K562 (cell line): ENCODE results near the gene LSM6. TPM values are rescaled to one million over a fixed set of nuclear protein-coding genes. Genes with fewer than 3 reads are reported as not detected.

Source experiments
- CCNT2 ChIP-seq: IDR thresholded peaks from 2 replicates; pipeline ENCODE4 v1.6.1; 2011; ENCODE audit warnings: borderline replicate concordance, low read depth, mild to moderate bottlenecking, moderate library complexity, mixed read lengths, low read length; ENCODE audit not compliant: insufficient read length; ENCODE audit errors: extremely low read depth
- CTBP1 ChIP-seq: fragments of 450-650 bp; IDR thresholded peaks from 2 replicates; pipeline ENCODE4 v1.6.1; 2016; ENCODE audit warnings: borderline replicate concordance
- EHMT2 ChIP-seq: fragments of 450-650 bp; IDR thresholded peaks from 2 replicates; pipeline ENCODE4 v1.6.1; 2018; ENCODE audit warnings: antibody characterized with exemption
- ELF1 ChIP-seq: fragments of 200-800 bp; sonication (Bioruptor generic); IDR thresholded peaks from 2 replicates; pipeline ENCODE4 v1.6.1; 2016; ENCODE audit warnings: missing genetic modification characterization, missing compliant biosample characterization
- ELF2 ChIP-seq: fragments of 250-450 bp; sonication (Bioruptor Pico); IDR thresholded peaks from 2 replicates; pipeline ENCODE4 v1.5.0; 2021; ENCODE audit warnings: mild to moderate bottlenecking
- EP400 ChIP-seq: fragments of 450-650 bp; IDR thresholded peaks from 2 replicates; pipeline ENCODE4 v1.6.1; 2017; ENCODE audit warnings: antibody characterized with exemption, mild to moderate bottlenecking, moderate library complexity
- ESRRA ChIP-seq: fragments of 450-650 bp; IDR thresholded peaks from 2 replicates; pipeline ENCODE4 v1.6.1; 2014; ENCODE audit warnings: low read depth, mild to moderate bottlenecking, moderate library complexity, borderline replicate concordance
- FOXK2 ChIP-seq, 2 experiments: fragments of 450-650 bp; IDR thresholded peaks in 1 of 2; conservative IDR thresholded peaks in 1 of 2; 2 replicates each; pipeline ENCODE4 v1.6.1; 2016; ENCODE audit warnings: low read depth in 2 of 2, mild to moderate bottlenecking in 1 of 2
- ID3 ChIP-seq, 2 experiments: fragments of 250-450 bp in 1 of 2; fragments of 450-650 bp in 1 of 2; sonication (Bioruptor Pico) in 1 of 2; IDR thresholded peaks; 2 replicates each; pipeline versions ENCODE4 v1.6.1 to v1.8.0; 2016 to 2021; ENCODE audit warnings: mild to moderate bottlenecking in 2 of 2, moderate library complexity in 2 of 2, missing compliant biosample characterization in 1 of 2, missing genetic modification characterization in 1 of 2
- KLF1 ChIP-seq: fragments of 450-650 bp; IDR thresholded peaks from 2 replicates; pipeline ENCODE4 v1.6.1; 2016; ENCODE audit warnings: missing genetic modification characterization, missing compliant biosample characterization
- NR2C2 ChIP-seq, 2 experiments: fragments of 200-800 bp in 1 of 2; sonication (Bioruptor generic) in 1 of 2; sonication (generic) in 1 of 2; formaldehyde crosslinking in 1 of 2; IDR thresholded peaks; 2 replicates each; pipeline versions ENCODE4 v1.6.1 to v1.8.0; 2016 to 2022; ENCODE audit warnings: mild to moderate bottlenecking in 1 of 2, missing compliant biosample characterization in 1 of 2, missing genetic modification characterization in 1 of 2, missing genetic modification reagents in 1 of 2
- POU5F1 ChIP-seq: fragments of 150-350 bp; IDR thresholded peaks from 2 replicates; pipeline ENCODE4 v1.6.1; 2014; ENCODE audit warnings: borderline replicate concordance, low read length, low read depth, mild to moderate bottlenecking; ENCODE audit not compliant: partially characterized antibody
- PURB ChIP-seq: sonication (generic); formaldehyde crosslinking; IDR thresholded peaks from 2 replicates; pipeline ENCODE4 v1.9.0; 2021; ENCODE audit warnings: low read depth, mild to moderate bottlenecking, missing genetic modification reagents
- SNIP1 ChIP-seq: fragments of 450-650 bp; IDR thresholded peaks from 2 replicates; pipeline ENCODE4 v1.7.1; 2017; ENCODE audit warnings: low read depth, mild to moderate bottlenecking
- U2AF2 ChIP-seq: fragments of 200-400 bp; formaldehyde crosslinking; optimal IDR thresholded peaks from 2 replicates; pipeline ENCODE3; 2017; ENCODE audit warnings: low read depth, mild to moderate bottlenecking, low read length
- YBX1 ChIP-seq: fragments of 450-650 bp; IDR thresholded peaks from 2 replicates; pipeline ENCODE4 v1.7.1; 2016; ENCODE audit warnings: mild to moderate bottlenecking
- ZBTB33 ChIP-seq: sonication (generic); formaldehyde crosslinking; IDR thresholded peaks from 2 replicates; pipeline ENCODE4 v1.8.1; 2023; ENCODE audit warnings: mild to moderate bottlenecking, missing genetic modification reagents
- ZNF41 ChIP-seq: fragments of 250-450 bp; sonication (Bioruptor Pico); conservative IDR thresholded peaks from 2 replicates; pipeline ENCODE4 v1.4.0; 2020; ENCODE audit warnings: mild to moderate bottlenecking
- polyA plus RNA-seq, 8 experiments: library from polyadenylated mRNA; depleted of rRNA in 4 of 8; stranded (reverse) in 5 of 8; unstranded in 3 of 8; fragments of >200 nt; fragmentation: Nextera tagmentation in 2 of 8; fragmentation: Illumina TruSeq in 1 of 8; extraction: Ambion mirVana in 2 of 8; extraction: Trizol in 1 of 8; gene quantifications; 2 replicates each; pipeline versions ENCODE4 v1.2.1 to v1.2.3, GENCODE V29; 2011 to 2014; ENCODE audit warnings: inconsistent platforms in 1 of 8, missing spikeins in 1 of 8
- total RNA-seq, 7 experiments: library from RNA; depleted of rRNA in 6 of 7; stranded (reverse); fragments of >200 nt in 6 of 7; fragmentation: Illumina TruSeq in 2 of 7; extraction: Trizol in 2 of 7; gene quantifications; 2 replicates each; pipeline versions ENCODE4 v1.2.1 to v1.2.3, GENCODE V29; 2011 to 2021; ENCODE audit warnings: low replicate concordance in 1 of 7
- TF ChIP-seq, protein P1 (sequence below): sonication (generic); IDR thresholded peaks from 2 replicates; pipeline ENCODE4 v1.6.1; 2016
- TF ChIP-seq, protein P2 (sequence below), 2 experiments: fragments of 450-650 bp; IDR thresholded peaks; 2 replicates each; pipeline ENCODE4 v1.6.1; 2016

Gene LSM6
- total and polyA plus RNA-seq, 9 of the 15 experiments (the other 6 are each of a cell fraction or from before 2014, with no cell fraction given): 39.9 to 150 (median 97.4) TPM

DNA sequence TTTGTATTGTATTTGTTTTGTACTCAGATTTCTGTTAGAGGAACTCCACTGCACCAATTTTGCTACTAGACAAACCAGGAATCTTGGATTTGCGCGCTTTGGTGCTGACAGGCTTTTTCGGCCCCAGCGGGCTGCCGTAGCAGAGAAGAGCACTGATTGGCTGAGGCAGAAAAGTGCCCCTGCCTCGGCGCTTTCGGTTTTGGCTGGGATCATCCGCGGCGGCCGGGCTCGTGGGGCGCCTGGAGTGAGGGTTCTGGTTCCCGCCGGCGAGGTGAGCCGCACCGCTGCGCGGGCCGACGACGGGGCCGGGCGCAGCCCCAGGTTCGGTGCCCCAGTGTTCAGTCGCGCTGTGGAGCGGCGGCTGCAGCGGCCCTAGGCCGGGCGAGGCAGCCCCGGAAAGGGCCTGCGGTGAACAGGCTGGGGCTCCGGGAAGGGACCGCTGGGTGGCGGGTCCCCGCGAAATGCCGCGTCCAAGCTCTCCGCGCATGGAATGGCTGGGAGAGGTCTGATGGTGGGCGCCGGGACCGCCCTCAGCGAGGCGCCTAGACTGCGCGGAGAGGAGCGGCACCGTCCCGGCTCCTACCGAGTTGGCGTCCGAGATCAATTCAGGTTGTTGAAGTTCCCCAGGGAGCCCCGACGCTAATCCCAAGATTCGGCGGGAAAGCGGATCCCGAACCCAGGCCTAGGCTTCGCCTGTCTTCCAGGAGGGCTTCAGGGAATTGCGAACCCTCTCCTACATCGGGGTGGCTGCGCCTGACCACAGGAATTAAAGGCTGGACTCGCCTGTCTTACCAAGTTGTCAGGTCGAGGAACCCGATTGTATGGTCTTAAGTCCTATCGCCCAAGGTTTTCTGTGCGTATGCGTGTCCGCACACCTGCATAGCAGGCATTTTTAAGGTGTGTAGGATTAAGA is at the start of gene LSM6 (continued):
- TF ChIP-seq SNIP1 (no peak), ZNF41 (CRISPR knock-in tag) (no peak), POU5F1 (peak; percentile 90), PURB (CRISPR knock-in tag) (no peak), CCNT2 (peak; percentile 52), KLF1 (tag) (no peak), U2AF2 (no peak), ESRRA (0 out of 2 replicates have a peak, but pooled peaks have one; percentile 38), CTBP1 (peak; percentile 36; the same call in 1 of the 2 replicates), ELF1 (tag) (no peak), NR2C2 (CRISPR knock-in tag; IDR thresholded peaks at IDR 0.05) (no peak), NR2C2 (tag; IDR thresholded peaks at IDR 0.05) (no peak), YBX1 (no peak), EP400 (peak; percentile 21; the same call in 1 of the 2 replicates), ZBTB33 (CRISPR knock-in tag) (no peak), FOXK2 (conservative IDR thresholded peaks at IDR 0.05 in 1 of 2, IDR thresholded peaks at IDR 0.05 in 1 of 2; ENCODE audit: low read depth in 2 of 2) (0 out of 4 replicates have a peak, but pooled peaks of 1 of the 2 experiments have one; percentile 14), ELF2 (CRISPR knock-in tag) (no peak), ID3 (CRISPR knock-in tag; IDR thresholded peaks at IDR 0.05) (no peak), ID3 (tag; IDR thresholded peaks at IDR 0.05) (no peak), EHMT2 (no peak)
- TF ChIP-seq, protein P1, sequence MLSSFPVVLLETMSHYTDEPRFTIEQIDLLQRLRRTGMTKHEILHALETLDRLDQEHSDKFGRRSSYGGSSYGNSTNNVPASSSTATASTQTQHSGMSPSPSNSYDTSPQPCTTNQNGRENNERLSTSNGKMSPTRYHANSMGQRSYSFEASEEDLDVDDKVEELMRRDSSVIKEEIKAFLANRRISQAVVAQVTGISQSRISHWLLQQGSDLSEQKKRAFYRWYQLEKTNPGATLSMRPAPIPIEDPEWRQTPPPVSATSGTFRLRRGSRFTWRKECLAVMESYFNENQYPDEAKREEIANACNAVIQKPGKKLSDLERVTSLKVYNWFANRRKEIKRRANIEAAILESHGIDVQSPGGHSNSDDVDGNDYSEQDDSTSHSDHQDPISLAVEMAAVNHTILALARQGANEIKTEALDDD: no peak
- TF ChIP-seq, protein P2, sequence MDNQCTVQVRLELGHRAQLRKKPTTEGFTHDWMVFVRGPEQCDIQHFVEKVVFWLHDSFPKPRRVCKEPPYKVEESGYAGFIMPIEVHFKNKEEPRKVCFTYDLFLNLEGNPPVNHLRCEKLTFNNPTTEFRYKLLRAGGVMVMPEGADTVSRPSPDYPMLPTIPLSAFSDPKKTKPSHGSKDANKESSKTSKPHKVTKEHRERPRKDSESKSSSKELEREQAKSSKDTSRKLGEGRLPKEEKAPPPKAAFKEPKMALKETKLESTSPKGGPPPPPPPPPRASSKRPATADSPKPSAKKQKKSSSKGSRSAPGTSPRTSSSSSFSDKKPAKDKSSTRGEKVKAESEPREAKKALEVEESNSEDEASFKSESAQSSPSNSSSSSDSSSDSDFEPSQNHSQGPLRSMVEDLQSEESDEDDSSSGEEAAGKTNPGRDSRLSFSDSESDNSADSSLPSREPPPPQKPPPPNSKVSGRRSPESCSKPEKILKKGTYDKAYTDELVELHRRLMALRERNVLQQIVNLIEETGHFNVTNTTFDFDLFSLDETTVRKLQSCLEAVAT (IDR thresholded peaks at IDR 0.05): no peak
